Sigmoid colon (tissue), 4 donors: ENCODE measurements around the gene DIP2C.

Experiments
- EP300 ChIP-seq, 4 donors: sonication (generic); formaldehyde crosslinking; IDR thresholded peaks; one replicate each; pipeline ENCODE4 v1.6.1; 2017; ENCODE audit warnings: antibody characterized with exemption in 4 of 4
- POLR2A ChIP-seq, 2 donors: fragments of 450-650 bp; IDR thresholded peaks; one replicate each; pipeline ENCODE4 v1.6.1; 2016; ENCODE audit warnings: antibody characterized with exemption in 2 of 2, mild to moderate bottlenecking in 2 of 2, moderate library complexity in 2 of 2
- POLR2AphosphoS5 ChIP-seq, 4 donors: sonication (generic); formaldehyde crosslinking; IDR thresholded peaks; one replicate each; pipeline ENCODE4 v1.6.1; 2017; ENCODE audit warnings: antibody characterized with exemption in 4 of 4
- TF ChIP-seq, protein P1 (sequence below), 4 experiments: fragments of 450-650 bp in 3 of 4; fragments of 200-600 bp in 1 of 4; IDR thresholded peaks; one replicate each; pipeline ENCODE4 v1.5.1; 2016 to 2019; ENCODE audit warnings: antibody characterized with exemption in 4 of 4, mild to moderate bottlenecking in 3 of 4, moderate library complexity in 2 of 4

DNA sequence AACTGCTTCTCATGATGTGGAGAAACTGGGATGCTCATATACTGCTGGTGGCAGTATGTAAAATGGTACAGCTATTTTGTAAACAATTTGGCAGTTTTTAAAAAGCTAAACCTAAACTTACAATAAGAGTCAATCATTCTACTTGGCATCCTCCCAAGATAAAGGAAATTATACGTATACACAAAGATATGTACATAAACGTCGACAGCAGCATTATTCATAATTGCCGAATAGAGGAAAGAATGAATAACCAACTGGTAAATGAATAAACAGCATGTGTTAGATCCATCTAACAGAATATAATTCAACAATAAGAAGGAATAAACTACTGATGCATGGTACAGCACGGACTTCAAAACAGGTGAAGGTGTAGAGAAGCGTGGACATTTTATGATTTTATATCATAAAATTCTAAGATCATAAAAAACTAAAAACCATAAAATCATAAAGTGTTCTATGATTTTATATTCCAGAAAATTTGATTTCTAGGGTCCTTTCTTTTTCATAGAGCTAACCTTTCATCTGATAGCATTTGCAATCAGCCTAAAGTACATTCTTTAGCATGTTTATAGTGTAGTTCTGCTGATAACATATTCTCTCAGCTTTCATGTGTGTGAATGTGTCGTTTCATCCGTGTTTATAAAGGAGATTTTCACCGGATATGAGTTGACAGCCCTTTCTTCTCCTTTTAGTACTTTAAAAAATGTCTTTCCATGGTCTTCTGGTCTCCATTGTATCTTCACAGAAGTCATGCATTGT, 261.5 kb downstream of the DIP2C start:
- TF ChIP-seq, protein P1, sequence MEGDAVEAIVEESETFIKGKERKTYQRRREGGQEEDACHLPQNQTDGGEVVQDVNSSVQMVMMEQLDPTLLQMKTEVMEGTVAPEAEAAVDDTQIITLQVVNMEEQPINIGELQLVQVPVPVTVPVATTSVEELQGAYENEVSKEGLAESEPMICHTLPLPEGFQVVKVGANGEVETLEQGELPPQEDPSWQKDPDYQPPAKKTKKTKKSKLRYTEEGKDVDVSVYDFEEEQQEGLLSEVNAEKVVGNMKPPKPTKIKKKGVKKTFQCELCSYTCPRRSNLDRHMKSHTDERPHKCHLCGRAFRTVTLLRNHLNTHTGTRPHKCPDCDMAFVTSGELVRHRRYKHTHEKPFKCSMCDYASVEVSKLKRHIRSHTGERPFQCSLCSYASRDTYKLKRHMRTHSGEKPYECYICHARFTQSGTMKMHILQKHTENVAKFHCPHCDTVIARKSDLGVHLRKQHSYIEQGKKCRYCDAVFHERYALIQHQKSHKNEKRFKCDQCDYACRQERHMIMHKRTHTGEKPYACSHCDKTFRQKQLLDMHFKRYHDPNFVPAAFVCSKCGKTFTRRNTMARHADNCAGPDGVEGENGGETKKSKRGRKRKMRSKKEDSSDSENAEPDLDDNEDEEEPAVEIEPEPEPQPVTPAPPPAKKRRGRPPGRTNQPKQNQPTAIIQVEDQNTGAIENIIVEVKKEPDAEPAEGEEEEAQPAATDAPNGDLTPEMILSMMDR (IDR thresholded peaks at IDR 0.05): no peak
- TF ChIP-seq POLR2A (IDR thresholded peaks at IDR 0.05) (no peak), POLR2AphosphoS5 (IDR thresholded peaks at IDR 0.05) (no peak), EP300 (IDR thresholded peaks at IDR 0.05) (no peak)
